Panc1 (cell line): ENCODE data around the gene WWOX.

Experiments
- CTCF ChIP-seq: fragments of 450-650 bp; IDR thresholded peaks from 2 replicates; pipeline ENCODE4 v1.5.1; 2017; ENCODE audit warnings: mild to moderate bottlenecking
- POLR2AphosphoS5 ChIP-seq: IDR thresholded peaks from 2 replicates; pipeline ENCODE4 v1.6.1; 2012; ENCODE audit warnings: mild to moderate bottlenecking, low read depth, low read length, moderate library complexity

DNA sequence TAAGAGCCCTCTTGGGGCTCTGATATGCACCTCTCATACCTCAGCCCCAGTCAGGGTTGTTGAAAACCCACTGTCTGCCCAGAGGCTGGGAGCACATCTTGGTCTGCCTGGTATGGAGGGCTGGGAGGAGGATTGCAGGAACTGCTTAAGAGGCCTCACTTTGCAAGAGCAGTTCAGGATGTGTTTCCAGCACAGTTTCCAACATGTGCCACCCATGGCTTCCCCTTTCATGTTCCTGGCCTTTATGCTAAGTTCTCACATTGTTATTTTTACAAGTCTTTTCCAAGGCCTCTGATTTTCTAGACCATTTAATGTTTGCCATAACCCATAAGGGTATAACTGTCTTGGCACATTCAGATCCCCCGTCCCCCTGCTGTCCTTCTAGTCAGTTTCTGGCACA, 155.4 kb downstream of the WWOX start:
- TF ChIP-seq CTCF (no peak), POLR2AphosphoS5 (no peak)
